ENCODE data around the gene HES4. TPM values are rescaled to one million over a fixed set of nuclear protein-coding genes. Genes with fewer than 3 reads are reported as not detected.
"Not testable (repeated sequence)": the region's sequence is repeated elsewhere in the genome, so short reads cannot be mapped to it uniquely, and the experiment has no call there.

HES4 gene
- total and polyA plus RNA-seq, 2 donors (not counting 1 experiment from before 2014, with no cell fraction given), result 0.49 to 2.0 TPM

DNA sequence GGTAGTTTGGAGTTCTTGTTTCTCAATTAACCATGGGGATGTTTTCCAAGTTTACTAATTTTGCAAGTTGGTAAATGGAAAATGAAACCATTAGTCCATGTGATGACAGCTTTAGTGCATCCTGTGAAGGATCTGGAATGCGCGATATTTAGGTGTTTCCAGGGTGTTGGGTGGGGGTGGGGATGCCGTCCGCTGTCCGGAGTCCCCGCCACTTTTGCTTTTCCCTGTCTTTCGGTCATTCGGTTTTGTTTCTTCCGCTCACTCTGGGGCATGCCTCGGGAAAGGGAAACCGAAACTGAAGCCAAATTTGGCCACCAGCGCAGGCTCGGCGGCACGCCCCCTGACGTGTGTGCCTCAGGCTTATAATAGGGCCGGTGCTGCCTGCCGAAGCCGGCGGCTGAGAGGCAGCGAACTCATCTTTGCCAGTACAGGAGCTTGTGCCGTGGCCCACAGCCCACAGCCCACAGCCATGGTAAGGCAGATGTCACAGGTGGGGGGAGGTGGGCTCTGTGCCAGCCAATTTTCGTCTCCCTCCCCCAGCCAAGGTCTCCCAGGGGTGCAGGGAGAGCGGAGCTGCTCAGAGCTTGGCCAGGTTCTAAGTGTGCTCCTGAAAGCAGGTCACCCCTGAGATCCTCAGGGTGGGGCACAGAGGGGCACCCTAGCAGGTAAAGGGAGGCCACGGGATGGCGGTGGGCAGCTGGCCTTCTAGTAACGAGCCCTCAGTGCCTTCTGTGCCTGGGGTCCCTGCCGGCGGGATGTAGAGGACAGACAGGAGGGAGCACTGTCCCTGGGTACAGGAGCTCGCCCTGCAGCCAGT is 13.4 kb upstream of the HES4 start, which contains the start of gene ISG15:
Gene ISG15, plus strand, starts transcription at position 393 of the 817 bp plus-strand sequence. Its CDS starts 77 bp downstream, at position 470.
- DNase-seq (ENCODE audit: low read depth in 2 of 2), result peak; percentile 83 to 85
- Histone ChIP-seq H3K9ac (ENCODE audit: insufficient read depth, low read length) (peak within 1 kb of the TSS; percentile 79), H3K27me3 (ENCODE audit: control insufficient read depth, insufficient read depth, low read length) (no peaks in the 10 kb centered on the region), H3K27ac (ENCODE audit: insufficient read depth, low read length) (peak within 1 kb of the TSS; percentile 89), H3K4me3 (replicated peaks in 1 of 4; ENCODE audit: control extremely low read depth in 1 of 4, insufficient read depth in 1 of 4, low read depth in 3 of 4, low read length in 4 of 4) (peak within 1 kb of the TSS; percentile 40 to 89 (median 88)), H3K79me2 (ENCODE audit: control insufficient read depth, insufficient read depth, low read length) (no peaks in the 10 kb centered on the region), H3K4me1 (ENCODE audit: control insufficient read depth, extremely low read depth, insufficient read depth, low read length) (peaks cover 3% of the 10 kb centered on the region), H3K9me3 (ENCODE audit: control insufficient read depth, insufficient read depth, low read depth, low read length) (no peaks in the 10 kb centered on the region), H3K4me2 (ENCODE audit: extremely low read depth, insufficient read depth, low read length) (peak within 1 kb of the TSS; percentile 99), H3K36me3 (ENCODE audit: control insufficient read depth, insufficient read depth, low read length) (no peaks in the 10 kb centered on the region), H2AFZ (ENCODE audit: low read length) (peak within 1 kb of the TSS; percentile 82), H4K20me1 (ENCODE audit: control insufficient read depth, extremely low read depth, insufficient read depth, low read length) (no peaks in the 10 kb centered on the region)
- no peak for TF ChIP-seq EZH2 (IDR thresholded peaks at IDR 0.05; ENCODE audit: low read length, missing control alignments)
- TF ChIP-seq, protein P1, sequence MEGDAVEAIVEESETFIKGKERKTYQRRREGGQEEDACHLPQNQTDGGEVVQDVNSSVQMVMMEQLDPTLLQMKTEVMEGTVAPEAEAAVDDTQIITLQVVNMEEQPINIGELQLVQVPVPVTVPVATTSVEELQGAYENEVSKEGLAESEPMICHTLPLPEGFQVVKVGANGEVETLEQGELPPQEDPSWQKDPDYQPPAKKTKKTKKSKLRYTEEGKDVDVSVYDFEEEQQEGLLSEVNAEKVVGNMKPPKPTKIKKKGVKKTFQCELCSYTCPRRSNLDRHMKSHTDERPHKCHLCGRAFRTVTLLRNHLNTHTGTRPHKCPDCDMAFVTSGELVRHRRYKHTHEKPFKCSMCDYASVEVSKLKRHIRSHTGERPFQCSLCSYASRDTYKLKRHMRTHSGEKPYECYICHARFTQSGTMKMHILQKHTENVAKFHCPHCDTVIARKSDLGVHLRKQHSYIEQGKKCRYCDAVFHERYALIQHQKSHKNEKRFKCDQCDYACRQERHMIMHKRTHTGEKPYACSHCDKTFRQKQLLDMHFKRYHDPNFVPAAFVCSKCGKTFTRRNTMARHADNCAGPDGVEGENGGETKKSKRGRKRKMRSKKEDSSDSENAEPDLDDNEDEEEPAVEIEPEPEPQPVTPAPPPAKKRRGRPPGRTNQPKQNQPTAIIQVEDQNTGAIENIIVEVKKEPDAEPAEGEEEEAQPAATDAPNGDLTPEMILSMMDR (conservative IDR thresholded peaks at IDR 0.05 in 1 of 2, IDR thresholded peaks at IDR 0.05 in 1 of 2; ENCODE audit: low read depth in 1 of 2, low read length in 2 of 2), result no peak

DNA sequence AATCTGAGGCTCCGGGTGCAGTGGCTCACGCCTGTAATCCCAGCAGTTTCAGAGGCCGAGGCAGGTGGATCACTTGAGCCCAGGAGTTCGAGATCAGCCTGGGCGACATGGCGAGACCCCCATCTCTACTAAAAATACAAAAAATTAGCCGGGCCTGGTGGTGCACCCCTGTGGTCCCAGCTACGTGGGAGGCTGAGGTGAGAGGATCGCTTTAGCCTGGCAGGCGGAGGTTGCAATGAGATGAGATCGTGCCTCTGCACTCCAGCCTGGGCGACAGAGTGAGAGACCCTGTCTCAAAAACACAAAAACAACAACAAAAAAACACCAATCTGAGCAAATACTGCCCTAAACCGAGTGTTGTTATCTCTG is 12.8 kb upstream of the HES4 start:
- Histone ChIP-seq H3K27ac (ENCODE audit: insufficient read depth, low read length) (peak overlapping the region; percentile 89), H2AFZ (ENCODE audit: low read length) (peak overlapping the region; percentile 81), H3K4me3 (replicated peaks in 1 of 4; ENCODE audit: control extremely low read depth in 1 of 4, insufficient read depth in 1 of 4, low read depth in 3 of 4, low read length in 4 of 4) (peak overlapping the region; percentile 40 to 89 (median 88)), H3K4me2 (ENCODE audit: extremely low read depth, insufficient read depth, low read length) (peak overlapping the region; percentile 18), H3K9ac (ENCODE audit: insufficient read depth, low read length) (peak overlapping the region; percentile 1)
- not testable (repeated sequence) for H4K20me1 ChIP-seq (ENCODE audit: control insufficient read depth, extremely low read depth, insufficient read depth, low read length); DNase-seq (ENCODE audit: low read depth in 2 of 2); H3K36me3 ChIP-seq (ENCODE audit: control insufficient read depth, insufficient read depth, low read length); H3K79me2 ChIP-seq (ENCODE audit: control insufficient read depth, insufficient read depth, low read length); H3K4me1 ChIP-seq (ENCODE audit: control insufficient read depth, extremely low read depth, insufficient read depth, low read length); H3K27me3 ChIP-seq (ENCODE audit: control insufficient read depth, insufficient read depth, low read length); H3K9me3 ChIP-seq (ENCODE audit: control insufficient read depth, insufficient read depth, low read depth, low read length)

DNA sequence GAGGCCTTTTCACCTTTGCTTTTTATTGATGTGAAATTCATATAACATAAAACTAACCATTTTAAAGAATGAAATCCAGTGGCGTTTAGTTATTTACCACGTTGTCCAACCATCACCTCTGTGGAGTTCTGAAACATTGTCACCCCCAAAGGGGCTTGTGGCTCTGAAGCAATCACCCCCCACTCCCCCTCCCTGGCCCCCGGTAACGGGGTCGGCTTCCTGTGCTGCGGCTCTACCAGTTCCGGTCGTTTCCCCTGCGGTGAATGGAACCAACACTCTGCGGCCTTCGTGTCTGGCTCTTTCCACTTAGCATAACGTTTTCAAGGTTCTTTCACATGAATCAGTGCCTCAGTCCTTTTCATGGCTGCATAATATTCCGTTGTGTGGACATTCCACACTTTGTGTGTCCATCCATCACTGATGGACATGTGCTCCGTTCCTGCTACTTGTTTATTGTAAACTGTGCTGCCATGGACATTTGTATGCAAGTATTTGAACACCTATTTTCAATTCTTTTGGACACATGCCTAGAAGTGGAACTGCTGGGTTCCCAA is 11.6 kb upstream of the HES4 start:
- no peaks in the 10 kb centered on the region for H4K20me1 ChIP-seq (ENCODE audit: control insufficient read depth, extremely low read depth, insufficient read depth, low read length)
- no peaks in the 10 kb centered on the region for H3K27me3 ChIP-seq (ENCODE audit: control insufficient read depth, insufficient read depth, low read length)
- DNase-seq (ENCODE audit: low read depth in 2 of 2), result no peak

DNA sequence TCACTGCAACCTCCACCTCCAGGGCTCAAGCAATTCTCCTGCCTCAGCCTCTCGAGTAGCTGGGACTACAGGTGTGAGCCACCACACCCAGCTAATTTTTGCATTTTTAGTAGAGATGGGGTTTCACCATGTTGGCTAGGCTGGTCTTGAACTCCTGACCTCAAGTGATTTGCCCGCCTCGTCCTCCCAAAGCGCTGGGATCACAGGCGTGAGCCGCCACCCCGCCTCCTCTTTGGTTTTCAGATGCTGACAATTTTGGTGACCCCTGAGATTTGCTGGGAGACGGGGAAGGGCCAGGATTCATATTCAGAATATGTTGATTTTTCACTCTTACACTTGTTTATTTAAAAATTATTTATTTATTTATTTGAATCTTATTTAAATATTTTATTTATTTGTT is 10.2 kb upstream of the HES4 start:
- H4K20me1 ChIP-seq (ENCODE audit: control insufficient read depth, extremely low read depth, insufficient read depth, low read length); H3K9ac ChIP-seq (ENCODE audit: insufficient read depth, low read length); H3K9me3 ChIP-seq (ENCODE audit: control insufficient read depth, insufficient read depth, low read depth, low read length); H3K27ac ChIP-seq (ENCODE audit: insufficient read depth, low read length); H3K4me3 ChIP-seq (replicated peaks in 1 of 4; ENCODE audit: control extremely low read depth in 1 of 4, insufficient read depth in 1 of 4, low read depth in 3 of 4, low read length in 4 of 4); H3K4me2 ChIP-seq (ENCODE audit: extremely low read depth, insufficient read depth, low read length); H3K36me3 ChIP-seq (ENCODE audit: control insufficient read depth, insufficient read depth, low read length); H2AFZ ChIP-seq (ENCODE audit: low read length); H3K4me1 ChIP-seq (ENCODE audit: control insufficient read depth, extremely low read depth, insufficient read depth, low read length); H3K79me2 ChIP-seq (ENCODE audit: control insufficient read depth, insufficient read depth, low read length); H3K27me3 ChIP-seq (ENCODE audit: control insufficient read depth, insufficient read depth, low read length); DNase-seq (ENCODE audit: low read depth in 2 of 2): not testable (repeated sequence)

More for the DNA sequence above, 11.6 kb upstream of the HES4 start:
- no peak overlapping the region for H3K27ac ChIP-seq (ENCODE audit: insufficient read depth, low read length)
- peaks cover 3% of the 10 kb centered on the region for H3K4me1 ChIP-seq (ENCODE audit: control insufficient read depth, extremely low read depth, insufficient read depth, low read length)
- no peak overlapping the region for H3K9ac ChIP-seq (ENCODE audit: insufficient read depth, low read length)
- no peaks in the 10 kb centered on the region for H3K9me3 ChIP-seq (ENCODE audit: control insufficient read depth, insufficient read depth, low read depth, low read length)
- no peak for TF ChIP-seq EZH2 (IDR thresholded peaks at IDR 0.05; ENCODE audit: low read length, missing control alignments)
- TF ChIP-seq, protein P1 (conservative IDR thresholded peaks at IDR 0.05 in 1 of 2, IDR thresholded peaks at IDR 0.05 in 1 of 2; ENCODE audit: low read depth in 1 of 2, low read length in 2 of 2), result no peak
- no peaks in the 10 kb centered on the region for H3K79me2 ChIP-seq (ENCODE audit: control insufficient read depth, insufficient read depth, low read length)
- H2AFZ ChIP-seq (ENCODE audit: low read length), result no peak overlapping the region
- no peaks in the 10 kb centered on the region for H3K36me3 ChIP-seq (ENCODE audit: control insufficient read depth, insufficient read depth, low read length)
- no peak overlapping the region for H3K4me3 ChIP-seq (replicated peaks in 1 of 4; ENCODE audit: control extremely low read depth in 1 of 4, insufficient read depth in 1 of 4, low read depth in 3 of 4, low read length in 4 of 4)
- H3K4me2 ChIP-seq (ENCODE audit: extremely low read depth, insufficient read depth, low read length), result no peak overlapping the region

Measured in fibroblast of lung (primary cell).